ENCODE measurements around the gene UBAC2. TPM values are rescaled to one million over a fixed set of nuclear protein-coding genes. Genes with fewer than 3 reads are reported as not detected.

UBAC2 gene
- total and polyA plus RNA-seq, 10 donors, result 49.3 to 82.1 (median 66.2) TPM

DNA sequence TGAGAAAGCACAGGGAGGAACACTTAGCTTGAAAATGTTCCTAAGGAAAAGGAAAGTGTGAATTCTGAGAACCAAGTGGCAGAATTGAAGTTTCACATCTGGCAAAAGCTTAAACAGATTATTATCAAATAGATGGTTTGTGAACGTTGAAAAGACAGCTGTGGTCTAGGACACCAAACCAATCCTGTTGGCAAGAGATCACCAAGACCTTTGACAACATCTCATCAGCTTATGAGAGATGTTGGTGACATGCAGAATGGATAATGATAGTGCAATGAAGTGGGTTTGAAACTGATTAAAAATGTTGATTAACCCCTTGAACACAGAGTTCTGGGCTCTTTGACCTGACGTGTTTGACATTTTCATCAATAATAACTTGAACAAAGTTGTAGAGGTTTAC lies 181.1 kb downstream of the UBAC2 start:
- no peak overlapping the region for H3K4me3 ChIP-seq
- H3K36me3 ChIP-seq, result peaks cover 0 to 69% (median 10%) of the 10 kb centered on the region in 6 donors
- TF ChIP-seq, protein P1, sequence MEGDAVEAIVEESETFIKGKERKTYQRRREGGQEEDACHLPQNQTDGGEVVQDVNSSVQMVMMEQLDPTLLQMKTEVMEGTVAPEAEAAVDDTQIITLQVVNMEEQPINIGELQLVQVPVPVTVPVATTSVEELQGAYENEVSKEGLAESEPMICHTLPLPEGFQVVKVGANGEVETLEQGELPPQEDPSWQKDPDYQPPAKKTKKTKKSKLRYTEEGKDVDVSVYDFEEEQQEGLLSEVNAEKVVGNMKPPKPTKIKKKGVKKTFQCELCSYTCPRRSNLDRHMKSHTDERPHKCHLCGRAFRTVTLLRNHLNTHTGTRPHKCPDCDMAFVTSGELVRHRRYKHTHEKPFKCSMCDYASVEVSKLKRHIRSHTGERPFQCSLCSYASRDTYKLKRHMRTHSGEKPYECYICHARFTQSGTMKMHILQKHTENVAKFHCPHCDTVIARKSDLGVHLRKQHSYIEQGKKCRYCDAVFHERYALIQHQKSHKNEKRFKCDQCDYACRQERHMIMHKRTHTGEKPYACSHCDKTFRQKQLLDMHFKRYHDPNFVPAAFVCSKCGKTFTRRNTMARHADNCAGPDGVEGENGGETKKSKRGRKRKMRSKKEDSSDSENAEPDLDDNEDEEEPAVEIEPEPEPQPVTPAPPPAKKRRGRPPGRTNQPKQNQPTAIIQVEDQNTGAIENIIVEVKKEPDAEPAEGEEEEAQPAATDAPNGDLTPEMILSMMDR (IDR thresholded peaks at IDR 0.05 in 8 of 11, conservative IDR thresholded peaks at IDR 0.05 in 3 of 11), result no peak
- TF ChIP-seq POLR2A (IDR thresholded peaks at IDR 0.05), result no peak
- TF ChIP-seq POLR2AphosphoS5 (IDR thresholded peaks at IDR 0.05), result no peak
- peak overlapping the region in 6 of 8 donors; percentile 10 to 85 (median 68) for H3K27ac ChIP-seq
- no peak for DNase-seq
- 75 to 84% (median 83%) methylated on average over 2 of the region's 2 CpGs for WGBS, 5 donors
- intact Hi-C loops (cut with DNase I; ENCODE audit: low total_unique reads), result loop anchor here (10.0 kb wide), 1 partner anchor 107 kb away; no protein-coding TSS in a partner anchor
- peaks cover 39 to 100% (median 72%) of the 10 kb centered on the region in 6 donors for H3K4me1 ChIP-seq
- no peaks in the 10 kb centered on the region for H3K9me3 ChIP-seq
- no peaks in the 10 kb centered on the region for H3K27me3 ChIP-seq (replicated peaks in 1 of 7)

DNA sequence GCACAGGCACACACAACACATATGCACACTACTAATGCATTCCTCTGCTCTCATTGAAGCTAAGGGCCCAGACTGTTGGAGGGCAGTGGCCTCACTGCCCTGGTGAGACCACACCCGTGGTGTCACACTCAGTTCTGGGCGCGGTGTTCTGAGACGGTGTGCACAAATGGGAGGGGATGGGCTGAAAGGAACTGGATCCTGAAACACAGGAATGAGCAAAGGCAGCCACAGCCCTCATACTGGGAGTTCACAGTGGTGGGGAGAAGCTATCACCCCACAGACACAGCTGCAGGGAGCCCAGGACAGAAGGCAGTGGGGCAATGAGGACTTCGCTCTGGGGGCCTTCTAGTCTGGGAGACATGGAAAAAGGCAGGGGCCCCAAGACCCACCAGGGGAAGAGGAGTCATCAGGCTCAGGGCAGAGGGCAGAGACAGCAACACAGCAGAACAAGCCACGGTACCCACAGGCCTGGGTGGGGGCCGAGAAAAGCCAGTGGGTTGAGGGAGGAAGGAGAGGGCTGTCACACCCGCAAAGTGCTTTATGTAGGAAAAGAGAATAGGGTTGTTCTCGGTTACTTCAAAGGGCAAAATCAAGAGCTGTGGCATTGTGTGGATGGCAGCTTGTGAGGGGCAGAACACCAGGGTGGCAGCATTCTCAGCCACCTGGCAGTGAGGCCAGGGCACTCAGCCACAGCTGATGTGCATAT lies 181.9 kb downstream of the UBAC2 start:
- Histone ChIP-seq H3K9me3 (no peaks in the 10 kb centered on the region), H3K4me3 (no peak overlapping the region), H3K27me3 (replicated peaks in 1 of 7) (no peaks in the 10 kb centered on the region), H3K36me3 (peaks cover 0 to 64% (median 10%) of the 10 kb centered on the region in 6 donors), H3K4me1 (peaks cover 36 to 100% (median 73%) of the 10 kb centered on the region in 6 donors), H3K27ac (peak overlapping the region in 7 of 8 donors; percentile 3 to 85 (median 55))
- intact Hi-C loops (cut with DNase I; ENCODE audit: low total_unique reads), result loop anchor here (10.0 kb wide), 1 partner anchor 108 kb away; no protein-coding TSS in a partner anchor
- no peak for DNase-seq
- WGBS, 5 donors, result 53 to 65% (median 59%) methylated on average over 5 to 9 of the region's 9 CpGs
- TF ChIP-seq POLR2AphosphoS5 (IDR thresholded peaks at IDR 0.05) (peak in 1 of 3 donors; percentile 23), POLR2A (IDR thresholded peaks at IDR 0.05) (no peak)
- TF ChIP-seq, protein P1 (IDR thresholded peaks at IDR 0.05 in 8 of 11, conservative IDR thresholded peaks at IDR 0.05 in 3 of 11), result no peak

DNA sequence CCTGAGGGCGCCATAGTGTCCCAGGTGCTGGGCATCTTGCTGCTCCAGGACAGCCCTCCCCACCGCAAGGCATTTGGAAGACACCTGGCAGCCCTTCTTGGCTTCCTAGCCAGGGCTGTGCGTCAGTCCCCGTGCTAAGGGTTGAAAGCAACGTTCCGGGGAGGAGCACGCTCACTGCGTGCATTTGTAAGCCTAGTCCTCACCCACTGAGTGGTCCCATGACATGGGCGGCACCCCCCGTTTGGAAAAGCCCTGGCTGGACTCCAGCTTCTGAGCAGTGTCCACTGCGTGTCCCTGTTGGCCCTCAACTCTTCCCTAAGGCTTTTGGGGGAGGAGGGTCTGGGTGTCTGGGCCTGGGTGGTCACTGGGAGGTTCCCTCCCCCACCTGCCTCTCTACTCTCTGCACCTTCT lies 182.9 kb downstream of the UBAC2 start:
- Histone ChIP-seq H3K36me3 (peaks cover 0 to 54% (median 7%) of the 10 kb centered on the region in 6 donors), H3K27ac (peak overlapping the region in 7 of 8 donors; percentile 2 to 85 (median 55)), H3K27me3 (replicated peaks in 1 of 7) (no peaks in the 10 kb centered on the region), H3K9me3 (no peaks in the 10 kb centered on the region), H3K4me1 (peaks cover 36 to 100% (median 76%) of the 10 kb centered on the region in 6 donors), H3K4me3 (no peak overlapping the region)
- DNase-seq, result no peak
- WGBS, 5 donors, result 86 to 100% (median 90%) methylated on average over 2 to 11 of the region's 11 CpGs
- TF ChIP-seq, protein P1 (IDR thresholded peaks at IDR 0.05 in 8 of 11, conservative IDR thresholded peaks at IDR 0.05 in 3 of 11), result no peak
- TF ChIP-seq POLR2A (IDR thresholded peaks at IDR 0.05), result no peak
- peak in 1 of 3 donors; percentile 15 for TF ChIP-seq POLR2AphosphoS5 (IDR thresholded peaks at IDR 0.05)
- intact Hi-C loops (cut with DNase I; ENCODE audit: low total_unique reads), result loop anchor here (10.0 kb wide), 1 partner anchor 109 kb away; no protein-coding TSS in a partner anchor

DNA sequence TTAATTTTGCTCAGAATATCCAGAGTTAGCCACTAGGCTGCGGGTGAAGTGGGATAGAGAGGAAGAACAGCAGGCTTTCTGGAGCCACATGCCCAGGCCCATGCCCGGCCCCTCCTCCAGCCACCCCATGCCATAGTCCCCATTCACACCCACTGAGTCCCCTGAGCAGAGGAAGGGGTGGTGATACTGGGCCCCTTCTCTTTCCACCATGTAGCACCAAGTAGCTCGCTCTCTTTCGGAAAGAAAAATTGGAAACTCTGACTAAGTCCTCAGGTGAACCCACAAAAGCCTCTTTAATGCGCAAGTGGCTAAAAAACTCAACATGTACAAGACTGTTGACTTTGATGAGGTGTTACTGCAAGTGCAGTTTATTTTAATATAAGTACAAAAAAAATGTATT lies 183.3 kb downstream of the UBAC2 start:
- Histone ChIP-seq H3K27ac (peak overlapping the region in 7 of 8 donors; percentile 2 to 85 (median 55)), H3K9me3 (no peaks in the 10 kb centered on the region), H3K4me3 (no peak overlapping the region), H3K4me1 (peaks cover 34 to 98% (median 72%) of the 10 kb centered on the region in 6 donors), H3K27me3 (replicated peaks in 1 of 7) (no peaks in the 10 kb centered on the region), H3K36me3 (peaks cover 0 to 50% (median 7%) of the 10 kb centered on the region in 6 donors)
- intact Hi-C loops (cut with DNase I; ENCODE audit: low total_unique reads), result loop anchor here (10.0 kb wide), 1 partner anchor 109 kb away; no protein-coding TSS in a partner anchor
- DNase-seq, result no peak
- WGBS, 5 donors, result 79 to 94% (median 89%) methylated on average over 5 of the region's 5 CpGs
- TF ChIP-seq, protein P1 (IDR thresholded peaks at IDR 0.05 in 8 of 11, conservative IDR thresholded peaks at IDR 0.05 in 3 of 11), result no peak
- TF ChIP-seq POLR2AphosphoS5 (IDR thresholded peaks at IDR 0.05), result no peak
- no peak for TF ChIP-seq POLR2A (IDR thresholded peaks at IDR 0.05)

All from spleen (tissue), 11 donors.